Activated T-cell treated with anti-CD3 and anti-CD28 coated beads for 1 hour (primary cell): ENCODE results near the gene CS.
A peak's percentile ranks its signal among the peaks of the same experiment; 100 is the strongest.
"Not testable (repeated sequence)": the region's sequence is repeated elsewhere in the genome, so short reads cannot be mapped to it uniquely, and the experiment has no call there.

ENCODE experiments used
- DNase-seq: peaks from one replicate; pipeline ENCODE4 v3.0.0-alpha.2; 2020; ENCODE audit warnings: low read depth

The CS gene

DNA sequence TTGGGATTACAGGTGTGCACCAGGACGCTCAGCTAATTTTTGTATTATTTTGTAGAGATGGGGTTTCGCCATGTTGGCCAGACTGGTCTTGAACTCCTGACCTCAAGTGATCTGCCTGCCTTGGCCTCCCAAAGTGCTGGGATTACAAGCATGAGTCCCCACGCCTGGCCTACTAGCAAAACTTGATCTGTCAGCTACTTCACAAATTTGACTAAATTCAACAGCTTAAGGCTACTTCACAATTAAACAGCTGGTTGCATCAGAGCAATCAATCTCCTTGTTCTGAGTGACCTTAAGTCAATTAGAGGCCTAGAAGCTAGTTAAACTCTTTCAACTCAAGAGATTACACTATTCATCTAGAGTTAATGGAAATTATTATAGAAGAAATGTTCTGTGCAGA is 21.2 kb downstream of the CS start:
- DNase-seq: no peak

DNA sequence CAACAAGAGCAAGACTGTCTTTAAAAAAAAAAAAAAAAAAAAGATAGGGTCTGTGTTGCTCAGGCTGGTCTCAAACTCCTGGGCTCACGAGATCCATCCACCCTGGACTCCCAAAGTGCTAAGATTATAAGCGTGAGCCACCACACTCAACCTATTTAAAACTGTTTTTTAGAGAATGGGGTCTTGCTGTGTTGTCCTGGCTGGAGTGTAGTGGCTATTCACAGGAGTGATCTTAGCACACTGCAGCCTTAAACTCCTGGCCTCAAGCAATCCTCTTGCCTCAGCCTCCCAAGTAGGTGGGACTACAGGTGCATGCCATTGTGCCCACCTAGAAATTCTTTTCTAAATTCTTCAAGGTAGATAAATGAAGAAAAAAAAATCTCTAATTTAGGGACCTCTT is 25.8 kb downstream of the CS start:
- no peak for DNase-seq

DNA sequence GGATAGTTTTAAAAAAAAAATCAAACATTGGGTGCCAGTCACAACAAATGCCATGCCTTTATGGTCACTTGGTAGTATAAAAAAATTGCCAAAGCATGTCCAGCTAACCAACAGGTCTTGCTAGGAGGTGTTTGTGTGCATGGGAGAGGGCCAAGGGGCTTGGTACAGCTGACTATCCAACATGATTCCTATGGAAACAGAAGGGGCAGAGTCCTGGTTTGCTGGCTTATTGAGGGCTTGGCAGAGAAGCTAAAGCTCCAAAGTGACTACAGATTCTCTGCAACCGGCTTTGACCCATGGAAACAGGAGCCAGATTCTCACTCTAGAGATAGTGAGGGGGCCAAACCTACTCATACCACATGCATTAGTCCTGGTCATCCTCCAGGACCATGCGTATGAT is 27.7 kb downstream of the CS start:
- DNase-seq: not testable (repeated sequence)

DNA sequence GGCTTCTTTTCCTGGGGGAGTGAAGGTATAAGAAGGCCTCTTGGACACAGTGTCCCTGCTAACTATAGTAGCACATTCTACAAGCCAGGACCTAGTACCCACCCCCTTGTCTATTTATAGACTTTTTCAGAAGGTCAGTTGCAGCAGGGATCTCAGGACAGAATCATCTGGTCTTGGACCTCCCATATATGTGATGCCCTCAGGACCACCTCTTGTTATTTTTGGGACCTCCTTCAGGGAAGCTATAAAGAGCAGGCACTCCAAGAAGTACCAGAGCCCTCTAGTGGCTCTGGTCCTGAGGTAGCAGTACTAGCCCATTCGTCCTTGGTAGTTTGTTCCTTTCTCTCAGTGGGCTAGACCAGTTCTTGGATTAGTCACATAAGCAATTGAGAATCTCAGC is 29.1 kb downstream of the CS start:
- no peak for DNase-seq

DNA sequence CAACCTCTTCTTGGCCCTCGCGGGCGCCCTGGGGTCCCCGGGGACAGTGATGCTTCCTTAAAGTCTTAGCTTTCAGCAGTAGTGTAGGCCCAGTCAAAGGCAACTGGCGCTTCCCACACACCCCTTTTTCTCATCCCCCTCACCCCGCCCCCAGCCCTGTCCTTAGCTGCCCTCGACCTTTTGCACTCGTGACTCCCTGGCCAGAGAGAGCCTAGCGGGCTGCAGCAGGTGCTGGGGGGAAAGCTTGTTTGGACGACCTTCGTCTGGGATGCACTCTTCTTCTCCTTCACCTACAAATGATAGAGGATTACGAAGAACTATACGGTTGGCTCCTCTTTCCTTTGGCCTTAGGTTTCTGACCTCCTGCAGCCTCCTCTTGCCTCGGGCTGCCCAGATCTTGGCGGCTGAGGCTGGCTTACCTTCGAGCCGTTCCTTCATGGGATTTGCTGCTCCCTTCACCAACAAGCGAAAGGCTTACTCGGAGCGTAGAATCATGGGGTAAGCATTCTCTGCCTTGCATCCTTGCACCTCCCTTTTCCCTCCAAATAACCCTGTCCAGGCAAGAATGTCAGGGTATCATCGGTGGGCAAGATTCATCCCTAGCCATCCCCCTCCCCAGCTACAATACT is 32.6 kb downstream of the CS start:
- no peak for DNase-seq

DNA sequence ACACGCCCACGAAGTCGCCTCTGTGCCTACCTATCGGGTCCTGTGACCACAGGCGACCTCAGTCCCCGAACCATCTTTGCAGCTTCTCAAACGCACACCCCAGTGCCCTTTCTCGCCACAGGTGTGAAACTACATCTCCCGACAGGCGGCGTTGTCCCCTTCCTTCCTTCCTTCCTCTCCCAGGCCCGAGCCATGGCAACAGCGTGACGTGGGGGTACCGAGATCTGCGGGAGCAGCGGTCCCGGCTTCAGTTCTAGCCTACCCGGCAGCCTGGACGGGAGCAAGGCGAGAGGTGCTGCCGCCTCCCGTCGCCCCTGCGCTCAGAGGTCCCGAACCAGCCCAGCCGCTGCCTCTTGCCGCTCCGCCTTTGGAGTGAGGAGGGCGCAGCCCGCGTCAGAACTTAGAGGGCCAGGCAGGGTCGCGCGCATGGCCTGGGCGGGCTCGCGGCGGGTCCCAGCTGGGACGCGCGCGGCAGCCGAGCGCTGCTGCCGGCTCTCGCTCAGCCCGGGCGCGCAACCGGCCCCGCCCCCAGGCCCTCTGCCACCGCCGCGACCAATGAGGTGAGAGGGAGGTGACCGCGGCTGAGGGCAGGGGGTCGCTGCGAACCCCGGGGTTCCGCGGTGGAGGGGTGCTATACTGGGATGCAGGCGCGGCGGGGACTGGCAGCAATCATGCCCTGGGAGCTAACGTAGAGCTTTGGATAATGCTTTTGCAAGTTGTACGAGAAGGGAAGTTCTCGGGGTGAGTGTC is 33.3 kb downstream of the CS start, which contains the start of gene COQ10A:
Gene COQ10A, plus strand, starts transcription at position 250 of the 750 bp plus-strand sequence. Its CDS starts 177 bp downstream, at position 427.
- DNase-seq: peak; percentile 85

DNA sequence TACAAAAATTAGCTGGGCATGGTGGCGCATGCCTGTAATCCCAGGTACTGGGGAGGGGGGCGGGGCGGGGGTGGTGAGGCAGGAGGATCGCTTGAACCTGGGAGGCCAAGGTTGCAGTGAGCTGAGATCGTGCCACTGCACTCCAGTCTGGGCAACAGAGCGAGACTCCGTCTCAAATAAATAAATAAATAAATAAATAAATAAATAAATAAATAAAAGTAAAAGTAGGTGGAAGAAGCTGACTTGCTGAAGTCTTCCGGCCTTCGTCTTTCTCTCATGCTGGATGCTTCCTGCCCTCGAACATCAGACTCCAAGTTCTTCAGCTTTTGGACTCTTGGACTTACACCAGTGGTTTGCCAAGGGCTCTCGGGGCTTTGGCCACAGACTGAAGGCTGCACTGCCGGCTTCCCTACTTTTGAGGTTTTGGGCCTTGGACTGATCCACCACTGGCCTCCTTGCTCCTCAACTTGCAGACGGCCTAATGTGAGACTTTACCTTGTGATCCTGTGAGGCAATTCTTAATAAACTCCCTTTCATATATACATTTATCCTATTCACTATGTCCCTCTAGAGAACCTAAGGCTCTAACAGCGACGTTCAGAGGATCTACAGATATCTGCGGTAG is 34.0 kb downstream of the CS start:
- DNase-seq: not testable (repeated sequence)

DNA sequence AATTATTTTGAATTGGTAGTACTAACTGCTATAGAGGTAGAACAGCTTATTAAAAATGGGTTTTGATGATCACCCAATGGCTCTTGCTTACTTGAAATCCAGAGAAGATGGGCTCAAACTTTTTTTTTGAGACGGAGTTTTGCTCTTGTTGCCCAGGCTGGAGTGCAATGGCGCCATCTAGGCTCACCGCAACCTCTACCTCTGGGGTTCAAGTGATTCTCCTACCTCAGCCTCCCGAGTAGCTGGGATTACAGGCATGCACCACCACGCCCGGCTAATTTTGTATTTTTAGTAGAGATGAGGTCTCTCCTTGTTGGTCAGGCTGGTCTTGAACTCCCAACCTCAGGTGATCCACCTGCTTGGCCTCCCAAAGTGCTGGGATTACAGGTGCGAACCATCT is 37.2 kb downstream of the CS start:
- not testable (repeated sequence) for DNase-seq

DNA sequence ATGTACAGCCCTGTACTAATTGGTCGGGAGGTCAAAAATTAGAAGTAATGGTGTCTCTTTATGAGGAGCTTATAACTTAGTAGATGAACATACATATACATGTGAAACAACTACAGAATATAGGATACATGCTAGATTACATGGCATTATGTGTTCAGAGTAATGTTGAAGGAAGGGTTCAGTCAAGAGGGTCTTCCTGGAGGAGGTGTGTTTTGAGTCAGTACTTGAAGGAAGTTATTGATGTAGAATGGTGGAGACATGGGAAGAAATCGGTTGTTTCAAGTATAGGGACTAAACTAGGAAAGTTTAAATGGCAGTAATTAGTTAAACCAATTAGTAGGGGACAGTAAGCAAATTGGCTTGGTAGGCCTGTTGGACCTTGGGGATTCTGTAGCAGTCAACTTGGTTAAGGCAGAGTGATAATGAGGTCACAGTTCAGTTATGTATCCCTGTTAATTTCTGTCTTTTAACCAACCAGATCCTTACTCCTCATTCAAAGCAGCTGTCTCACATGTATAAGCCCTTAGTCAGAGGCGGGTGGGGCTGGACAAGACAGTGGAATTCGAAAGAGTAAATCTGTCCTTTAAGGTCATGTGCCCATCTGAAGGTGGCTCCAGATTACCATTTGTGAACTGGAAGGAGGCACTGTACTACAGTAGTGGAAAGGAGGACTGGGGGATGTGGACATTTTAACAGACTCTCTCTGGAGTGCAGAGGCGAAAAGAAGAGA is 38.5 kb downstream of the CS start:
- no peak for DNase-seq

DNA sequence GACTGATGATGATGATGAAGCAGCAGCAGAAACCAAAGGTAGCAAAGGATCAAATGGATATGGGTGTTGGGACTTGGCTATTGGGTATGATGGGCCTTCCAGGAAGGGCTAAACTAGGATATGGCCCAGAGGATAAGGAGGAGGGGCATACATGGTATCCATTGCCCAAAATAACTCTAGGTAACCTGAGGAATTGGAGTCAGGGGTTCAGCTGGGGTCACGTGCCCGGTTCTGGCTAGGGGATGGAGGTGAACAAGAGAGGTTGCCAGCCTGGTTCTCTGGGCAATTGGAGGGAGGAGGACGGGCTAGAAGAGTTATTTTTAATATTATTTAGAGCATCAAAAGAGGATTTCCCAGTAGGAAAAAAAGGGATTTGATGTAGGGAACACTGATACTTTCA is 39.2 kb downstream of the CS start:
- no peak for DNase-seq

DNA sequence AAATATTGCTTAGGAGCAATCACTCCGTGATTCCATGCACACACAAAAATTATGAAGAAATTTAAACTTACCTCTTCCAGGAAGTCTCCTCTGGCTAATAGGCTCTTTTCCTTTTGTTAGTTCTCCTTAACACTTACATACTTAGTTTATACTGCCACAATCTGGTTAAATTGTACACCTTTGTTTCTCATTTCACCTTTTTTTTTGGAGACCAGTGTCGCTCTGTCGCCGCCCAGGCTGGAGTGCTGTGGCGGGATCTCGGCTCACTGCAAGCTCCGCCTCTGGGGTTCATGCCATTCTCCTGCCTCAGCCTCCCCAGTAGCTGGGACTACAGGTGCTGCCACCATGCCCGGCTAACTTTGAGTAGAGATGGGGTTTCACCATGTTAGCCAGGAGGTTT is 39.8 kb downstream of the CS start:
- no peak for DNase-seq

DNA sequence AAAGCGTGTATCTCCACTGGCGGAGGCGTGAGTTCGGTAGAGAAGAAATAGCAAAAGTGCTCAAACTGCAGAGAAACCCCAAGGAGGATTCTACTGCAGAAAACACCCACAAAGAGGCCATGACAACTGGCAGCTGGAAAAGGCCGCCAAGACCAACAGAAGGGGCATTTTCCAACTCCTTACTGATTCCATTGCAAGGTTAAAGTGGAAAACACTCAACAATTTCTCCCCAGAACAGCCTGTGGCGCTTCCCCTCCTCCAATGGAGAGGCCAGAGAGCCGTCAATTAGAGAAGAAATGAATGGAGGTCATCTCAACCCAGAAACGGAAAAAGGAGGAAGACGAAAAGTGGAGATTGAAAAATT is 41.3 kb downstream of the CS start:
- no peak for DNase-seq

DNA sequence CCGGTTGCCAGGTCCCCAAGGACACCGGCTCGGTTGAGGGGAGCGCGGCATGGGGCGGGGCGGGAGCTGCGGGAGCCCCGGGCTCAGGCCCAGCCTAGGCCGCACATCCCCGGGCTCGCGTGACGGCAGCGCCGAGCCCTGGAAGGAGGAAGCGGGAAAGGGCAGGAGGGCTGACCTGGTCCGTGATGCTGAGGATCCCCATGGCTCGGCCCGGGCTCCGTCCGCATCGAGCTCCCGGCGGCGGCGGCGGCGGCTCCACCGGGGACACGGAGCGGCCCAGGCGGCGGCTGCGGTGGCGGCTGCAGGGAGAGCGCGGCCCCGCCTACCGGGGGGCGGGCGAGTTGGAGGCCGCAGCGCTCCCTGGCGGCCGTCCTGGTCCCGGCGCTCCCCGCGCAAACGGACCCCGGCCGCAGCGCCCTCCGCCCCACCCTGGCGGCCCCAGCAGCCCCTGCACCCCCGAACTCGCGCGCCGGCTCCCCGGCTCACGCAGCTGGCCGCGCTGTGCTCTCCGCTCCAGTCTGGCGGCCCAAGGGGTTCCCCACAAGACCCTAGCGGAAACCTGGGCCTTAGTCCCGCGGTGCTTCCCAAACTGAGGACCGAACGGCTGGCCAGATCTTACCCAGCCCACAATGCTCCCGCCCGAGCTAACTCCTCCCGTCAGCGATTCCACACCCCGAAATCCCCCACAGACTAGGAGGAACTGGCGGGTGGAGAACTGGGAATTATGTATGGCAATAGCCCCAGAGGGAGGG is 41.9 kb downstream of the CS start, which contains the start of gene ANKRD52:
Gene ANKRD52, minus strand, starts transcription at position 317 of the 752 bp plus-strand sequence. Its CDS starts 115 bp downstream, at position 202.
- DNase-seq: peak; percentile 72

DNA sequence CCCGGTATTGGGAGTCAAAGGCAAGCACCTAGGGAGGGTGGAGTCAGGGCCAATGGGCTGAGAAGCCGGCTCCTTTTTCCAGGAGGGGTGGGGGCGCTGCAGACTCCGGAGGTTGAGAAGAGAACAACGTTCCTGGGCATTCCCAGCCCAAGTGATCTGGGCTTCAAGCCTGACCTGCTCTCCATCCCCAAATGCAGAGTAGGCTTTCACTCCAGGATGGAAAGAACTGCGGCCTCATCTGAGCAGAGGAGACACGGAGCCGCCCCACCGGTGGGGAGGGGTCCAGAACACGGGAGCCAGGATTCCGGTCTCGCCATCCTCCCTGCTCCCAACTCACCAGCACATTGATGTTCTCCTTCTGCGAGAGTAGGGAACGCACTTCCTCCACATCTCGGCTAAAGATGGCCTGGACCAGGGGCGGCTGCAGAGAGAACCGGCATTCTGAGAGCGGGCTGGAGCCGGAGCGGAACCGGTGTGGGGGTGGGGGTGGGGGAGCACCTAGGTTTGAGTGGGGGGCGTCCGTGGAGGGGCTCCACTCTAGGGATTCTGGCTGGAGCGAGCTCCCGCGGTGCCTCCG is 42.6 kb downstream of the CS start:
- DNase-seq: no peak

DNA sequence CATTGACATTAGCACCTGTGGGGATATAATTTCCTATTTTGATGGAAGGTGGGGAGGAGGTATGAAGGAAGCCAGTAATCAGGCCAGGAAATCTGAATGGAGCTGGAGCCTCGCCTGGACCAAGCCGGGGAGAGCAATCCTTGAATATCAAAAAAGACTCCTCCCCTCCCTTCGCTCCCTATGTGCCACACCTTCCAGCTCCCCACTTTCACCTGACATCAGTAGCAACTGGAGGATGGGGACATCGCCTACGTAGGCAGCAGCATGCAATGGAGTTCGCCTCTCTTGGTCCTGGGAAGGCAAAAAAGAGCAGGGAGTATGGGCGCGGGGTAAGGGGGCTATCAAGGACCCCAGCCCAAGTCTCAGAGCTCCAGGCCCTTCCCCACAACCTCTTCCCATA is 43.1 kb downstream of the CS start:
- DNase-seq: no peak

DNA sequence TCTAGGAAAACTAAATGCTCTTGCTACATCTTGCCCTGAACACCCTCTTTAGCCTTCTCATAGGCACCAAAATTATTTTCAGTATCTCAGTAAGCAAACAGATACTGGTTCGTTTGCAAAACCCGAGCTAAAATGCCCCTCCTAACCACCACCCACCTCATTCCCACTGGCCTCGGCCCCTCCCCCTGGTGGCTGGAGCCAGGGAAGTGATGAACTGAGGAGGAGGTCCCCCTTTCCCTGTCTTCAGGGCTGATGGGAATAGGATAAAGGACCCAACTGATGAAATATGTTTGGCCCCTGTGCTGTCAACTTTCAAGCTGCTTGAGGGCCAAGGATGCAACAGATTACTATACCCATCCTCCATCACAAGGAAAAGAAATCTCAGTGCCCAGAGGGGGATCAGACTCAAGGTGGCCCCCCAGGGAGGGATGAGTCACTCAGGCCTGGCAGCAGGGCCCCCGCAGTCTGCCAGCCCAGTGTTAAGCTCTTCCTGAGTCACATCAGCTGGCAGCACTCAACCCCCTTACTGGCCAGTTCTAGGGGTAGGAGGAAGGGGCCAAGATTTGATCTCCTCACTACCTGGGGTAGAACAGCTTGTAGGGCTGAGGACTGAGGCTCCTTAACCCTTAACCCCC is 43.7 kb downstream of the CS start:
- DNase-seq: no peak

DNA sequence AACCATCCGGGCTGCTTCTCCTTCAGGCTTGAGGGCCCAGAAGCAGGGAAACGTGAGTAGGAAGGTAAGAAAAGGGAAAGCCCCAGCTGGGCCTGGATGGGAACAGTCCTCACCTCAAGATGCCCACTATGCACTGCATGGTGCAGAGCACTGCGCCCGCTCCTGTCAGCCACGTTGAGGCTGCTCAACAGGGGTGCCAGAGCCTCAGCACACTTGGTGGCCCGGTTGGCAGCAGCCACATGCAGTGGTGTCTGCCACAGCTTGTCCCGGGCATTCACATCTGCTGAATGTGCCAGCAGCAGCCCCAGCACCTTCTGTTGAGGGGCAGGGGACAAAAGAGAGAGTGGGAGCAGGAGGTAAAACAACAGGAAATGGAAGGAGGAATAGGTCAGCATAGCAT is 44.5 kb downstream of the CS start:
- DNase-seq: no peak

DNA sequence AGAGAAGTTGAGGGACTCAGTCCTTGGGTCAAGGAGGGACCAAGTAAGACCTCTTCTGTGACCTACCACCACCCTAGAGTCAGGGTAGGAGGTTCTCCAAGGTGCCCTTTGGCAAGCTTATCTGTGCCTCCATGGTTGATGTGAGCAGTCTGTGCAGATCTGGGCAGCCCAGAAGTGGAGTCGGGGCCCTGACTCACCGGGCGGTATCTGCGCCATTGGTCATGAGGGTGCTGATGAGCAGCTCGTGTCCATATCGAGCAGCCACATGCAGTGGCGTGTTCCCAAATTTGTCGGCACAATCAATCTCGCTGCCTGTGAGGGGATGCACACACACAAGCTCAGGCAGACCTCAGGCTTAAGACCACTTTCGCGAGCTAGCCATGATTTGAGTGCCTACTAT is 47.0 kb downstream of the CS start:
- DNase-seq: no peak

DNA sequence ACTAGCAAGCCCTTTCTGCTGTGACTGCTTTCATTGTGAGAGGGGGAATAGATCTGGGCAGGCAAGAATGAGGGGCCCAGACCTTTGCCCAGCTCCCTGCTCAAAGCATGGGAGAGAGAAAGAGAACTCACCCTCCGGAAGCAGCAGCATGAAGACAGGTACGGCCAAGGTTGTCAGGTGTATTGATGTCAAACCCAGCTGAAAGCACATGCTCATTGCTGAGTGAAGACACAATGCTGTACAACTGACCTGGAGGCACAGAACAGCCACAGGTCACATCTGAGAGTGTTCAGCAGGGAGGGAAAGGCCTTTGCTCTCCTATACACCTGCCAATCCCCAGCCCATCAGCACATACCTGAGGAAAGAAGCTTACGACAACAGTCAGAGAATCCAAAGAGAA is 47.5 kb downstream of the CS start:
- DNase-seq: no peak

DNA sequence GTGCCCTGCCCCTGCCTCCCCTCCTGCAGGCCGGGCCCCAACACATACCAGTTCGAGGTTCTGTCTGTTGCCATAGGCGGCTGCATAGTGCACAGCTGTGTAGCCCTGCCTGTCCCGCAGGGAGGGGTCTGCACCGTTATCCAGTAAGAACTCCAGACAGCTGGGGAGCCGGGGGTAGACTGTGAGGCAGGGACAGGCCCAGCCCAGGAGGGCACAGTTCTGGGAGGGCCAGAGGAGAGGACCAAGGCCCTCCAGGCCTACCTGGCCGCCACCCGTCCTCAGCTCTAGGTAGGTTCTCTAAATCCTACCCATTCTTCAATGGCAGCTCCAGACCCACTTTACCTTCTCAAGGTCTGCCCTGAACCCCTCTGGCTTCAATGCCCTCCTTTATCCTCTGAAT is 51.4 kb downstream of the CS start:
- DNase-seq: no peak

DNA sequence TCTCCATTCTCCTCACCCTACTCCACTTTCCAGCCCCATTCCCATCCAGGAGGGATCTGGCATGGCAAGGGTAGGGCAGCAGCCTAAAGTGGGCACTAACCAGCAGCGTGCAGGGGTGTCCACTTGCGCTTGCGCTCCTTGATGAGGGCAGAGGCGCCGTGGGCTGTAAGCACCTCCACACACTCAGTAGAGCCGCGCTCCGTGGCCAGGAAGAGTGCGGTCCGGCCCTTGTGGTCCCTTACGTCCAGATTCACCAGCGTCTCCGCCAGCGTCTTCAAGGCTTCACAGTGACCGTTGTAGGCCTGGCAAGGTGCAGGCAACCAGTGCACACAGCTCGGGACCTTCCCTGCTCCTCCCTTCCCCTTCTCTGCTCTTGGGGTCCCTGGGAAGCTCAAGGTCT is 52.2 kb downstream of the CS start:
- DNase-seq: no peak
